SH-SY5Y (cell line): ENCODE data around the gene ERICH6B.

Experiments
- GATA2 ChIP-seq: IDR thresholded peaks from 2 replicates; pipeline ENCODE4 v1.6.1; 2011; ENCODE audit warnings: mild to moderate bottlenecking, low read depth, low read length
- GATA3 ChIP-seq: IDR thresholded peaks from 2 replicates; pipeline ENCODE4 v1.6.1; 2011; ENCODE audit warnings: low read depth, mild to moderate bottlenecking, low read length, moderate library complexity

DNA sequence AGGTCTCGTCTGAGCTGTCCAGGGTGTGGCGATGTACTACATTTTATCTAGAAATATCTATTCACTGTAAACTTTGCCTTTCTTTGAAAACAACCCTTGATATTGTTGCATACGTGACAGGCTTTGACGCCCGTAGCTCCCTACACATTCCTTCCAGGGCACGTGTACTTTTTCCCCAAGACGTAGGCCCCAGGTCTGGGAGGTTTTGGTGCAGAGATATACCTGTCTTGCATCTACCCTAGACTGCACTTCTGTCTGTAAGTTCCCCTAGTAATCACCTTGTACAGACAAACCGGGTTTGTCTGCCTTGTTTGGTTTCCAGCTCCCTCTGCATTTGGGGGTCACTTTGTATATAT is 69.2 kb downstream of the ERICH6B start:
- no peak for TF ChIP-seq GATA3
- TF ChIP-seq GATA2, result no peak
